HG03095 (cell line): ENCODE results near the gene CDX2.
A peak's percentile ranks its signal among the peaks of the same experiment; 100 is the strongest.

Source experiments
- ATAC-seq: cut with Tn5 transposase; IDR thresholded peaks from one replicate; pipeline ENCODE4 v1.9.1; 2021; ENCODE audit warnings: moderate library complexity; ENCODE audit not compliant: unreplicated experiment

CDX2 gene

GRCh38 chr13:27933118-27933517 lies 36.0 kb downstream of the CDX2 start:
- ATAC-seq = no peak

DNA sequence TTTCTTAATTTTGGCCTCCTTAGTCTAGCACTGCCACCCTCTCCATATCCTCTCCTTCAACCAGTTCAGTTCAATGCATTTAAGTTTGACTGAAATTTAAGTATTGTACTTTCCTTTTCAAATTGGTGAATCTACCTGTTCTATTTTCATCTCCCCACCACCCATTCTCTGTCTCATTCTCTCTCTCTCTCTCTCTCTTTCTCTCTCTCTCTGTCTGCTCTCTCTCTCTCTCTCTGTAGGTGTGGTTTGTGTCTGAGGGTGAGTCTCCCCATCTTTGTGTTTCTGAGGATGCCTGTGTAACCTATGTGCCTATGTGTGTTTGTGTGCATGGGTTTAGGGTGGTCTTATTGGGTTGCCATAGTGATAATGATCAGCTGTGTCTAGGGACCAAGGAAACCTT lies 39.2 kb downstream of the CDX2 start:
- no peak for ATAC-seq

DNA sequence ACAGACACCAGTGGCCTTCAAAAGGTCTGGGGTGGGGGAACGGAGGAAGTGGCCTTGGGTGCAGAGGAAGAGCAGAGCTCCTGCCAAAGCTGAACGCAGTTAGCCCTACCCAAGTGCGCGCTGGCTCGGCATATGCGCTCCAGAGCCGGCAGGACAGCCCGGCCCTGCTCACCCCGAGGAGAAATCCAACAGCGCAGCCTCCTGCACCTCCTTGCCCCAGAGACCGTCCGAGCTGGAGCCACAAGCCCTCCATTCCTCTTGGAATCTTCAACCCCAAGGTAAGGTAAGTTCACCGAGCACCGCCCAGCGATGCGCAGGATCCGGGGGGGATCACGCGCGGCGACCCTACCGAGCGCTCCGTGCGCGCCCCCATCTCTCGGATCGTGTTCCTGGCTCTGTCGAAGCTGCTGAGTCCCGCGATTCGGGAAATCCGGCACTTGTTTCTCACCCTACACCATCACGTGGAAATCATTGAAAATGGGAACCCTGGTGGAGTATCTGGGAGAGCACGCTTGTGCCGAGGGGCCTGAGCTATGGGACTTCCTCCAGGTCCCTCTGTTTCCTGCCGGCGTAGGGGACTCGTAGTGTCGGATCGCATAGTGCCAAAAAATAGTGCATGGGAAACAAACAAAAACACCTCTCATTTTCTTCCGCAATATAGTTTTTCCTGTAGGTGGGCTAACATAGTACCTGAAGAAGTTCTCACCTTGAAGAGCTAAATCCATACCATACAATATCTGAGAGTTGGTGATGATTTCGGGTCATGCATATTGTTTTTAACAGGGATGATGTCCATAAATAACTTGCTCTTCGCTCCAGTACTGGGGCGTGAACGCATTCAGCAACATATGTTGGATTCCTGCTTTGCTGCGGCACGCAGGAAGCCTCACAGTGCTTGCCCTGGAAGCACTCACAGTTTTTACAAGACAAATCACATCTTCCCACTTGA lies 40.0 kb downstream of the CDX2 start:
- ATAC-seq = no peak

GRCh38 chr13:27928353-27928804 lies 40.7 kb downstream of the CDX2 start:
- no peak for ATAC-seq

GRCh38 chr13:27927444-27928352 lies 41.4 kb downstream of the CDX2 start:
- ATAC-seq = no peak

- no peak for ATAC-seq
These were observed 42.3 kb downstream of the CDX2 start for GRCh38 chr13:27926644-27927434.

- ATAC-seq = no peak
These were observed 43.7 kb downstream of the CDX2 start for GRCh38 chr13:27925220-27925991.

DNA sequence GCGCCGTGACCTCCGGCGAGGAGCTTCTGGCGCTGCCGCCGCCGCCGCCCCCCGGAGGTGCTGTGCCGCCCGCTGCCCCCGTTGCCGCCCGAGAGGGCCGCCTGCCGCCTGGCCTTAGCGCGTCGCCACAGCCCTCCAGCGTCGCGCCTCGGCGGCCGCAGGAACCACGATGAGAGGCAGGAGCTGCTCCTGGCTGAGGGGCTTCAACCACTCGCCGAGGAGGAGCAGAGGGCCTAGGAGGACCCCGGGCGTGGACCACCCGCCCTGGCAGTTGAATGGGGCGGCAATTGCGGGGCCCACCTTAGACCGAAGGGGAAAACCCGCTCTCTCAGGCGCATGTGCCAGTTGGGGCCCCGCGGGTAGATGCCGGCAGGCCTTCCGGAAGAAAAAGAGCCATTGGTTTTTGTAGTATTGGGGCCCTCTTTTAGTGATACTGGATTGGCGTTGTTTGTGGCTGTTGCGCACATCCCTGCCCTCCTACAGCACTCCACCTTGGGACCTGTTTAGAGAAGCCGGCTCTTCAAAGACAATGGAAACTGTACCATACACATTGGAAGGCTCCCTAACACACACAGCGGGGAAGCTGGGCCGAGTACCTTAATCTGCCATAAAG lies 44.5 kb downstream of the CDX2 start:
- no peak for ATAC-seq

GRCh38 chr13:27923794-27924528 lies 45.2 kb downstream of the CDX2 start:
- ATAC-seq = no peak

GRCh38 chr13:27922883-27923612 lies 46.1 kb downstream of the CDX2 start:
- no peak for ATAC-seq

- no peak for ATAC-seq
These were observed 46.9 kb downstream of the CDX2 start for GRCh38 chr13:27921961-27922882.

DNA sequence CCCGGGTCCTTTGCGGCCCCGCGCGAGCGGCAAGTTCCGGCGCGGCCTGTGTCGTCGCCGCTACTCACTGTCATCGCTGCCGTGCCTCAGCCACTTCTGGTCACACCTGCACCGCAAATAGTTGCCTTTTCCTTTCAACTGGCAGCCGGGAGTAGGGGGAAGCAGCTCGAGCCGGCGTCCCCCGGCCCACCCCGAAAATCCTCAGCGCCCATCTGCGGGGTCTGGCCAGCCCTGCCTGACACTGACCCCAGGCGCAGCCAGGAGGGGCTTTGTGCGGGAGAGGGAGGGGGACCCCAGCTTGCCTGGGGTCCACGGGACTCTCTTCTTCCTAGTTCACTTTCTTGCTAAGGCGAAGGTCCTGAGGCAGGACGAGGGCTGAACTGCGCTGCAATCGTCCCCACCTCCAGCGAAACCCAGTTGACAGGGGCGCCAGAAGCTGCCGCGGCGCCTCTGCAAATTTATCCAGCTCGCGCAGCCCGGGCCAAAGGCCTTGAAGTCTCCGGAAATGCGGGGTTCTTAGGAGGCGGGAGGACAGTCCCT lies 47.6 kb downstream of the CDX2 start:
- no peak for ATAC-seq

GRCh38 chr13:27920677-27921420 lies 48.3 kb downstream of the CDX2 start:
- ATAC-seq = no peak

- peak; percentile 65 for ATAC-seq
These were observed 49.0 kb downstream of the CDX2 start, which contains the start of gene PDX1 for GRCh38 chr13:27919934-27920676. Gene PDX1, plus strand, starts transcription at chr13:27920000. Its CDS starts 139 bp downstream, at chr13:27920139.

- no peak for ATAC-seq
These were observed 49.5 kb downstream of the CDX2 start for GRCh38 chr13:27919659-27919933.
